Measurements from ENCODE around the gene SORCS3. TPM values are rescaled to one million over a fixed set of nuclear protein-coding genes. Genes with fewer than 3 reads are reported as not detected.

SORCS3 gene
- total and polyA plus RNA-seq, 2 of the 13 experiments (the other 11 are each of a cell fraction or from before 2014, with no cell fraction given), result 0.07 TPM; not detected in 1

- H2AFZ ChIP-seq (ENCODE audit: low read length), result no peak overlapping the region
- no peak for FAIRE-seq
- no peaks in the 10 kb centered on the region for H3K4me1 ChIP-seq (ENCODE audit: insufficient read depth, low read length)
- ChIA-PET POLR2A (no interaction called here), CTCF (ENCODE audit: low intra/inter-chr PET ratio, low total read pairs) (no interaction called here)
- no TSS peak for BruUV-seq (replicated peaks)
- no peaks in the 10 kb centered on the region for H4K20me1 ChIP-seq (ENCODE audit: insufficient read depth, low read length)
- no peak overlapping the region for H3K4me2 ChIP-seq (ENCODE audit: low read depth, low read length)
- no peaks in the 10 kb centered on the region for H3K36me3 ChIP-seq (replicated peaks in 1 of 2; ENCODE audit: control insufficient read depth in 1 of 2, insufficient read depth in 2 of 2, low read length in 2 of 2)
- no peak overlapping the region for H3K27ac ChIP-seq (ENCODE audit: extremely low read length, insufficient read depth, low read length)
- H3K9me3 ChIP-seq (ENCODE audit: low read length), result no peaks in the 10 kb centered on the region
- no peak overlapping the region for H3K9ac ChIP-seq (ENCODE audit: insufficient read depth, low read depth, low read length)
- no peaks in the 10 kb centered on the region for H3K27me3 ChIP-seq (ENCODE audit: control insufficient read depth in 1 of 2, insufficient read depth in 2 of 2, low read length in 2 of 2)
- in situ Hi-C loops (cut with HindIII; ENCODE audit: extremely low pct_ligation_motif_present, low pct_unique_long_range_greater_than_20kb), result no loop called here
- ATAC-seq, result no peak
- WGBS (ENCODE audit: low lambda C conversion rate), result 0% methylated on average over 2 of the region's 2 CpGs
- TF ChIP-seq ZNF646 (CRISPR knock-in tag; IDR thresholded peaks at IDR 0.05) (no peak), ZNF724P (CRISPR knock-in tag; IDR thresholded peaks at IDR 0.05; ENCODE audit: borderline replicate concordance) (no peak), ATM (IDR thresholded peaks at IDR 0.05; ENCODE audit: borderline replicate concordance) (no peak), ZNF770 (CRISPR knock-in tag; IDR thresholded peaks at IDR 0.05) (no peak), GABPB1 (CRISPR knock-in tag; IDR thresholded peaks at IDR 0.05) (no peak), ZNF777 (CRISPR knock-in tag; IDR thresholded peaks at IDR 0.05) (no peak), ZFP41 (CRISPR knock-in tag; IDR thresholded peaks at IDR 0.05; ENCODE audit: borderline replicate concordance) (no peak)
- no peak overlapping the region for H3K4me3 ChIP-seq (replicated peaks in 1 of 3; ENCODE audit: insufficient read depth in 1 of 3, low read depth in 2 of 3, low read length in 3 of 3)
- no peaks in the 10 kb centered on the region for H3K79me2 ChIP-seq (ENCODE audit: insufficient read depth, low read length)
- intact Hi-C loops (cut with micrococcal nuclease; ENCODE audit: unreplicated experiment), result no loop called here
- DNase-seq (ENCODE audit: low spot score), result no peak
Observed at GRCh38 chr10:104908581-104908980, 267.5 kb downstream of the SORCS3 start.

Measured in HepG2 (cell line).